HepG2 (cell line): ENCODE data around the gene LSMEM2. TPM values are rescaled to one million over a fixed set of nuclear protein-coding genes. Genes with fewer than 3 reads are reported as not detected.

Source experiments
- CSRNP2 ChIP-seq: sonication (generic); formaldehyde crosslinking; conservative IDR thresholded peaks from 2 replicates; pipeline ENCODE4 v1.8.0; 2022; ENCODE audit warnings: low read depth, missing genetic modification reagents
- ELF1 ChIP-seq: sonication (generic); formaldehyde crosslinking; IDR thresholded peaks from 2 replicates; pipeline ENCODE4 v1.4.0; 2020; ENCODE audit warnings: missing genetic modification reagents
- FOXP4 ChIP-seq: sonication (generic); formaldehyde crosslinking; IDR thresholded peaks from 2 replicates; pipeline ENCODE4 v1.4.0; 2020; ENCODE audit warnings: missing genetic modification reagents
- JUND ChIP-seq: sonication (generic); formaldehyde crosslinking; IDR thresholded peaks from 2 replicates; pipeline ENCODE4 v1.8.0; 2022; ENCODE audit warnings: mild to moderate bottlenecking, missing genetic modification reagents
- KDM2A ChIP-seq: sonication (generic); formaldehyde crosslinking; IDR thresholded peaks from 2 replicates; pipeline ENCODE4 v1.4.0; 2020; ENCODE audit warnings: low read depth, missing genetic modification reagents, borderline replicate concordance
- MTF2 ChIP-seq: sonication (generic); formaldehyde crosslinking; IDR thresholded peaks from 2 replicates; pipeline ENCODE4 v1.5.0; 2020; ENCODE audit warnings: missing genetic modification reagents, borderline replicate concordance
- NFE2L2 ChIP-seq: fragments of 150-350 bp; IDR thresholded peaks from 2 replicates; pipeline ENCODE4 v1.6.1; 2014; ENCODE audit warnings: low read length
- SOX6 ChIP-seq, 2 experiments: fragments of 450-650 bp in 1 of 2; sonication (generic) in 1 of 2; formaldehyde crosslinking in 1 of 2; IDR thresholded peaks; 2 replicates each; pipeline versions ENCODE4 v1.4.0 to v1.6.1; 2017 to 2020; ENCODE audit warnings: antibody characterized with exemption in 1 of 2, mild to moderate bottlenecking in 1 of 2, missing genetic modification reagents in 1 of 2
- TAF15 ChIP-seq: fragments of 200-400 bp; formaldehyde crosslinking; IDR thresholded peaks from one replicate; pipeline ENCODE4 v1.6.1; 2018; ENCODE audit warnings: mild to moderate bottlenecking, low read depth, low read length; ENCODE audit not compliant: poor library complexity, severe bottlenecking
- THAP8 ChIP-seq: sonication (generic); formaldehyde crosslinking; IDR thresholded peaks from 2 replicates; pipeline ENCODE4 v1.5.1; 2020; ENCODE audit warnings: missing genetic modification reagents, mild to moderate bottlenecking, borderline replicate concordance
- TSC22D2 ChIP-seq: sonication (generic); formaldehyde crosslinking; IDR thresholded peaks from 2 replicates; pipeline ENCODE4 v1.5.1; 2020; ENCODE audit warnings: missing genetic modification reagents, mild to moderate bottlenecking, borderline replicate concordance
- XBP1 ChIP-seq: sonication (generic); formaldehyde crosslinking; IDR thresholded peaks from 2 replicates; pipeline ENCODE4 v1.5.0; 2020; ENCODE audit warnings: missing genetic modification reagents
- ZBTB2 ChIP-seq: sonication (generic); formaldehyde crosslinking; IDR thresholded peaks from 2 replicates; pipeline ENCODE4 v1.8.0; 2022; ENCODE audit warnings: low read depth, missing genetic modification reagents
- ZBTB43 ChIP-seq: sonication (generic); formaldehyde crosslinking; conservative IDR thresholded peaks from 2 replicates; pipeline ENCODE4 v1.4.0; 2020; ENCODE audit warnings: missing genetic modification reagents
- ZBTB7A ChIP-seq: sonication (generic); formaldehyde crosslinking; IDR thresholded peaks from 2 replicates; pipeline ENCODE4 v1.8.0; 2022; ENCODE audit warnings: mild to moderate bottlenecking, missing genetic modification reagents
- ZFP41 ChIP-seq: sonication (generic); formaldehyde crosslinking; IDR thresholded peaks from 2 replicates; pipeline ENCODE4 v1.4.0; 2020; ENCODE audit warnings: mild to moderate bottlenecking, missing genetic modification reagents, borderline replicate concordance
- ZNF138 ChIP-seq: sonication (generic); formaldehyde crosslinking; IDR thresholded peaks from 2 replicates; pipeline ENCODE4 v1.5.0; 2020; ENCODE audit warnings: mild to moderate bottlenecking, low read depth, missing genetic modification reagents
- ZNF430 ChIP-seq: sonication (generic); formaldehyde crosslinking; IDR thresholded peaks from 2 replicates; pipeline ENCODE4 v1.9.0; 2021; ENCODE audit warnings: mild to moderate bottlenecking, missing genetic modification reagents
- ZNF44 ChIP-seq: sonication (generic); formaldehyde crosslinking; IDR thresholded peaks from 2 replicates; pipeline ENCODE4 v1.5.1; 2020; ENCODE audit warnings: mild to moderate bottlenecking, missing genetic modification reagents
- ZNF468 ChIP-seq: sonication (generic); formaldehyde crosslinking; IDR thresholded peaks from 2 replicates; pipeline ENCODE4 v1.8.0; 2022; ENCODE audit warnings: mild to moderate bottlenecking, moderate library complexity, missing genetic modification reagents
- ZNF724P ChIP-seq: sonication (generic); formaldehyde crosslinking; IDR thresholded peaks from 2 replicates; pipeline ENCODE4 v1.8.0; 2022; ENCODE audit warnings: missing genetic modification reagents, borderline replicate concordance
- ZNF775 ChIP-seq: sonication (generic); formaldehyde crosslinking; IDR thresholded peaks from 2 replicates; pipeline ENCODE4 v1.4.0; 2020; ENCODE audit warnings: missing genetic modification reagents, mild to moderate bottlenecking, moderate library complexity, borderline replicate concordance
- polyA plus RNA-seq, 8 experiments: library from polyadenylated mRNA; depleted of rRNA in 3 of 8; stranded (reverse) in 7 of 8; unstranded in 1 of 8; fragments of >200 nt; fragmentation: Illumina TruSeq in 4 of 8; extraction: Trizol in 4 of 8; gene quantifications; 2 replicates each; pipeline versions ENCODE4 v1.2.1 to v1.2.3, GENCODE V29; 2011 to 2016; ENCODE audit warnings: low read depth in 4 of 8, missing spikeins in 1 of 8, mixed read lengths in 1 of 8; ENCODE audit not compliant: insufficient read depth in 1 of 8
- total RNA-seq, 5 experiments: library from RNA; depleted of rRNA; stranded (reverse); fragments of >200 nt; fragmentation: Illumina TruSeq; extraction: Trizol; gene quantifications; 2 replicates each; pipeline ENCODE4 v1.2.3, GENCODE V29; 2016; ENCODE audit warnings: low read depth in 1 of 5

The LSMEM2 gene
- total and polyA plus RNA-seq, 2 of the 13 experiments (the other 11 are each of a cell fraction or from before 2014, with no cell fraction given) = 0.07 to 0.41 TPM

GRCh38 chr3:50336452-50337174, 57.7 kb downstream of the LSMEM2 start (continued):
- TF ChIP-seq THAP8 (peak; percentile 23; the same call in 1 of the 2 replicates), ZNF468 (CRISPR knock-in tag) (peak; percentile 95; the same call in 1 of the 2 replicates), ZNF724P (CRISPR knock-in tag) (no peak), ZNF430 (no peak), SOX6 (IDR thresholded peaks at IDR 0.05) (no peak), SOX6 (CRISPR knock-in tag; IDR thresholded peaks at IDR 0.05) (no peak), ZNF44 (CRISPR knock-in tag) (no peak), TAF15 (no peak), ELF1 (CRISPR knock-in tag) (no peak), ZBTB43 (CRISPR knock-in tag) (no peak), JUND (CRISPR knock-in tag) (no peak), CSRNP2 (peak; percentile 81; the same call in 1 of the 2 replicates), ZNF138 (no peak), KDM2A (CRISPR knock-in tag) (no peak), XBP1 (no peak), TSC22D2 (CRISPR knock-in tag) (no peak), MTF2 (CRISPR knock-in tag) (no peak), FOXP4 (CRISPR knock-in tag) (peak; percentile 35; the same call in 1 of the 2 replicates), ZBTB7A (CRISPR knock-in tag) (peak; percentile 74; the same call in 1 of the 2 replicates), ZFP41 (no peak), NFE2L2 (no peak), ZNF775 (CRISPR knock-in tag) (no peak), ZBTB2 (CRISPR knock-in tag) (no peak)
